Loucy (cell line): ENCODE data around the gene ZDHHC14.

Source experiments
- H2AFZ ChIP-seq: fragments of 200-600 bp; sonication (generic); 2 replicates; pipeline ENCODE4 v1.6.0; 2016; ENCODE audit warnings: antibody characterized with exemption, mild to moderate bottlenecking, low read length, moderate library complexity
- H3F3A ChIP-seq: fragments of 200-600 bp; 2 replicates; pipeline ENCODE4 v1.6.0; 2016; ENCODE audit warnings: antibody characterized with exemption, low read depth, mild to moderate bottlenecking
- H3K27me3 ChIP-seq: fragments of 200-600 bp; sonication (generic); 2 replicates; pipeline ENCODE4 v1.6.1; 2014; ENCODE audit warnings: low read length, mild to moderate bottlenecking; ENCODE audit not compliant: insufficient read depth, poor library complexity, severe bottlenecking
- H3K36me3 ChIP-seq: fragments of 200-600 bp; sonication (generic); 2 replicates; pipeline ENCODE4 v1.6.1; 2016; ENCODE audit warnings: low read length; ENCODE audit not compliant: insufficient read depth
- H3K4me1 ChIP-seq: fragments of 200-600 bp; sonication (generic); 2 replicates; pipeline ENCODE4 v1.5.1; 2014; ENCODE audit warnings: low read length, mild to moderate bottlenecking; ENCODE audit not compliant: insufficient read depth, poor library complexity, severe bottlenecking
- H3K4me2 ChIP-seq: fragments of 200-600 bp; sonication (generic); 2 replicates; pipeline ENCODE4 v1.6.0; 2014; ENCODE audit warnings: antibody characterized with exemption, low read length, low read depth, mild to moderate bottlenecking; ENCODE audit not compliant: poor library complexity, severe bottlenecking
- H3K4me3 ChIP-seq: fragments of 200-600 bp; sonication (generic); 2 replicates; pipeline ENCODE4 v1.5.1; 2014; ENCODE audit warnings: low read length, mild to moderate bottlenecking, mixed read lengths; ENCODE audit not compliant: poor library complexity, severe bottlenecking
- H3K79me2 ChIP-seq: fragments of 200-600 bp; sonication (generic); 2 replicates; pipeline ENCODE4 v1.6.1; 2014; ENCODE audit warnings: low read length; ENCODE audit not compliant: insufficient read depth
- H3K9ac ChIP-seq: fragments of 200-600 bp; sonication (generic); 2 replicates; pipeline ENCODE4 v1.6.0; 2014; ENCODE audit warnings: mild to moderate bottlenecking, low read depth, low read length, moderate library complexity; ENCODE audit not compliant: poor library complexity, severe bottlenecking
- H3K9me2 ChIP-seq: fragments of 200-600 bp; sonication (generic); replicated peaks from 2 replicates; pipeline ENCODE4 v1.6.1; 2016; ENCODE audit warnings: low read depth, low read length, mixed read lengths
- H3K9me3 ChIP-seq: fragments of 200-600 bp; sonication (generic); 2 replicates; pipeline ENCODE4 v1.6.1; 2014; ENCODE audit warnings: mild to moderate bottlenecking, antibody characterized with exemption, low read length, low read depth; ENCODE audit not compliant: insufficient read depth
- H4K20me1 ChIP-seq: fragments of 200-600 bp; sonication (generic); 2 replicates; pipeline ENCODE4 v1.6.0; 2014; ENCODE audit warnings: antibody characterized with exemption, low read length, mild to moderate bottlenecking; ENCODE audit not compliant: insufficient read depth, poor library complexity, severe bottlenecking
- EZH2phosphoT487 ChIP-seq: fragments of 200-600 bp; IDR thresholded peaks from 2 replicates; pipeline ENCODE4 v1.6.1; 2018; ENCODE audit warnings: antibody characterized with exemption, mild to moderate bottlenecking, moderate library complexity, borderline replicate concordance
- TF ChIP-seq, protein P1 (sequence below): fragments of 200-600 bp; sonication (generic); conservative IDR thresholded peaks from 2 replicates; pipeline ENCODE4 v1.5.1; 2014; ENCODE audit warnings: mild to moderate bottlenecking, antibody characterized with exemption, low read length

The ZDHHC14 gene

DNA sequence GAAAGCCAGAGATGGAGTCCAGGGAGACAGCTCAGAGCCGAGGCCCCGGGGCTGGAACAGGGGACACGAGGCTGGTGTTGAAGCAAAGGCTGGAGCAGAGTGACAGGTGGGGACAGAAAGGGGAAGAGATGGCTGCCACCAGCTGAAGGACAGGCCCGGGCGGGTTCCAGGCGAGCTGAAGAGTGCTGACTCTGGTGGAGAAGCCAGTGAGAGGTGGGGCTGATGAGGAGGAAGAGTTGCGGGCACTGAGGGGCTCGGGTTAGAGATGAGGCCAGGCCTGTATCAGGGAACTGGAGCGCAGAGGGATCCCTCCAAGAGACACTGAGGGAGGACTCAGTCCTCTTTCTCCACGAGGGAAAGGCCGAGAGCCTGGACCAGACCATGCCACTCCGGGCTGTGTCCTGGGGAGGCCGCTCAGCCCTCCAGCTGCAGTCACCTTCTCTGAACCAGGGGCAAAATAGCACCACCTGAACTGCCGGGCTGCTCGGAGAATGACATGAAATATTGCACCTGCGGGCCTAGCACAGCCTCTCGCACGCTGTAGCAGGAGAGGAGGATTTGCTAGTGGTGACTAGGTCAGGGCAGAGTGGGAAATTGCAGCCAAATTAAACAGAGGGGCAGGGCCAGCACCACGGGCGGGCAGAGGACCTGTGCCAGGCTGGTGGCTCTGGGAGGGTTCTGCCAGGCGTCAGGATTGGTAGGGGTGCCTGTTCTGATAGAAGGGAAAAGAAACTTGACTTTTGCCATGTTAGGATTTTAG, 175.9 kb downstream of the ZDHHC14 start:
- H3K4me1 ChIP-seq, result no peaks in the 10 kb centered on the region
- no peak overlapping the region for H3K4me2 ChIP-seq
- TF ChIP-seq EZH2phosphoT487, result no peak
- TF ChIP-seq, protein P1, sequence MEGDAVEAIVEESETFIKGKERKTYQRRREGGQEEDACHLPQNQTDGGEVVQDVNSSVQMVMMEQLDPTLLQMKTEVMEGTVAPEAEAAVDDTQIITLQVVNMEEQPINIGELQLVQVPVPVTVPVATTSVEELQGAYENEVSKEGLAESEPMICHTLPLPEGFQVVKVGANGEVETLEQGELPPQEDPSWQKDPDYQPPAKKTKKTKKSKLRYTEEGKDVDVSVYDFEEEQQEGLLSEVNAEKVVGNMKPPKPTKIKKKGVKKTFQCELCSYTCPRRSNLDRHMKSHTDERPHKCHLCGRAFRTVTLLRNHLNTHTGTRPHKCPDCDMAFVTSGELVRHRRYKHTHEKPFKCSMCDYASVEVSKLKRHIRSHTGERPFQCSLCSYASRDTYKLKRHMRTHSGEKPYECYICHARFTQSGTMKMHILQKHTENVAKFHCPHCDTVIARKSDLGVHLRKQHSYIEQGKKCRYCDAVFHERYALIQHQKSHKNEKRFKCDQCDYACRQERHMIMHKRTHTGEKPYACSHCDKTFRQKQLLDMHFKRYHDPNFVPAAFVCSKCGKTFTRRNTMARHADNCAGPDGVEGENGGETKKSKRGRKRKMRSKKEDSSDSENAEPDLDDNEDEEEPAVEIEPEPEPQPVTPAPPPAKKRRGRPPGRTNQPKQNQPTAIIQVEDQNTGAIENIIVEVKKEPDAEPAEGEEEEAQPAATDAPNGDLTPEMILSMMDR, result no peak
- H3K4me3 ChIP-seq, result no peak overlapping the region
- no peak overlapping the region for H3K9ac ChIP-seq
- H4K20me1 ChIP-seq, result no peaks in the 10 kb centered on the region
- no peaks in the 10 kb centered on the region for H3K9me2 ChIP-seq
- no peak overlapping the region for H2AFZ ChIP-seq
- H3K79me2 ChIP-seq, result no peaks in the 10 kb centered on the region
- no peaks in the 10 kb centered on the region for H3F3A ChIP-seq
- no peaks in the 10 kb centered on the region for H3K36me3 ChIP-seq
- no peaks in the 10 kb centered on the region for H3K9me3 ChIP-seq
- H3K27me3 ChIP-seq, result no peaks in the 10 kb centered on the region

DNA sequence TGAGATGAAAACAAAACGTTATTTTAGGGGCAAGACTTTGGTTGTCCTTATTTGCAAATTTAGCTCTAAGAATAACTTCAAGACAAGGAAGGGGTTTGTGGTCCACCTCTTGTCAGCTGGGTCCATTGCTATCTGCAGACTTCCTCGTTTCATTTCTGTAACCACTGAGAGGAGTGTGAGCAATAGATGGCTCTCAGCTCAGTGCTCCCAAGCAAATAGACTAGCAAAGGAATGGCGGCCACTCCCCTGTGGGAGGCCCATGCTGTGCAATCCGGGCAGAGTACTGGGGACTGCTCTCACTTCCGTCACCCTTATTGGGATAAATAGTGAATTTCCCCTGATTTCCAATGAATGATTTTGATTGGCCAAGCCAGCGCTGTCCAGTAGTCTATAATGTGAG, 176.6 kb downstream of the ZDHHC14 start:
- Histone ChIP-seq H3K4me2 (no peak overlapping the region), H4K20me1 (no peaks in the 10 kb centered on the region), H3K36me3 (no peaks in the 10 kb centered on the region), H3K27me3 (no peaks in the 10 kb centered on the region), H3K79me2 (no peaks in the 10 kb centered on the region), H3K9ac (no peak overlapping the region), H3K9me2 (no peaks in the 10 kb centered on the region), H3F3A (no peaks in the 10 kb centered on the region), H3K4me3 (no peak overlapping the region), H3K9me3 (no peaks in the 10 kb centered on the region), H2AFZ (no peak overlapping the region), H3K4me1 (no peaks in the 10 kb centered on the region)
- no peak for TF ChIP-seq EZH2phosphoT487
- TF ChIP-seq, protein P1, result no peak

DNA sequence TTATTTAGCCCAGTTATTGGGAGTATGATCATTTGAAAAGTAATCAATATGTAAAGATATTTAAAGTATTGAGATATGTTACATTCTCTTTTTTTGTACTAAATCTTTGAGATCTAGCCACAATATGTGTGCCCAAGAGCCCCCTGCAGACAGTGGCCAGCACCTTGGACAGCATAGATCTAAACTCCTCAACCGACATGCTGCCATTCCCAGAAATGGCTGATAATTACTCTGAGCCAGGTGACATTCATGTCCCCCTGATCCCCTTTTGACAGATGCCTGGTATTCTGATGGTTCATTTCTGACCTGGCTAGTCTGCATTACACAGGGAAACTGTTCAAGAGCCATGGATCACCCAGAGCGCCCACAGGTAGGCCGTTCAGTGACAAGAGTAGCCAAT, 177.1 kb downstream of the ZDHHC14 start:
- no peak overlapping the region for H3K9ac ChIP-seq
- no peak overlapping the region for H3K4me2 ChIP-seq
- H3K9me3 ChIP-seq, result no peaks in the 10 kb centered on the region
- no peaks in the 10 kb centered on the region for H3K9me2 ChIP-seq
- H3K4me3 ChIP-seq, result no peak overlapping the region
- H3K27me3 ChIP-seq, result no peaks in the 10 kb centered on the region
- no peaks in the 10 kb centered on the region for H3K36me3 ChIP-seq
- TF ChIP-seq, protein P1, result no peak
- TF ChIP-seq EZH2phosphoT487, result no peak
- H3F3A ChIP-seq, result no peaks in the 10 kb centered on the region
- H4K20me1 ChIP-seq, result no peaks in the 10 kb centered on the region
- no peaks in the 10 kb centered on the region for H3K4me1 ChIP-seq
- H2AFZ ChIP-seq, result no peak overlapping the region
- H3K79me2 ChIP-seq, result no peaks in the 10 kb centered on the region
